A549 treated with dexamethasone at 1 μM for 4 hours (cell line): ENCODE results near the gene PDCD5. TPM values are rescaled to one million over a fixed set of nuclear protein-coding genes. Genes with fewer than 3 reads are reported as not detected.

ENCODE experiments used
- total RNA-seq: library from RNA; stranded (reverse); fragments of 200-300 nt; extraction: Qiagen RNA extraction; gene quantifications from 5 replicates; pipeline ENCODE4 v1.2.3, GENCODE V29; 2022

PDCD5 gene
- total RNA-seq, result 414 to 502 TPM (median 437 TPM) in 5 replicates

DNA sequence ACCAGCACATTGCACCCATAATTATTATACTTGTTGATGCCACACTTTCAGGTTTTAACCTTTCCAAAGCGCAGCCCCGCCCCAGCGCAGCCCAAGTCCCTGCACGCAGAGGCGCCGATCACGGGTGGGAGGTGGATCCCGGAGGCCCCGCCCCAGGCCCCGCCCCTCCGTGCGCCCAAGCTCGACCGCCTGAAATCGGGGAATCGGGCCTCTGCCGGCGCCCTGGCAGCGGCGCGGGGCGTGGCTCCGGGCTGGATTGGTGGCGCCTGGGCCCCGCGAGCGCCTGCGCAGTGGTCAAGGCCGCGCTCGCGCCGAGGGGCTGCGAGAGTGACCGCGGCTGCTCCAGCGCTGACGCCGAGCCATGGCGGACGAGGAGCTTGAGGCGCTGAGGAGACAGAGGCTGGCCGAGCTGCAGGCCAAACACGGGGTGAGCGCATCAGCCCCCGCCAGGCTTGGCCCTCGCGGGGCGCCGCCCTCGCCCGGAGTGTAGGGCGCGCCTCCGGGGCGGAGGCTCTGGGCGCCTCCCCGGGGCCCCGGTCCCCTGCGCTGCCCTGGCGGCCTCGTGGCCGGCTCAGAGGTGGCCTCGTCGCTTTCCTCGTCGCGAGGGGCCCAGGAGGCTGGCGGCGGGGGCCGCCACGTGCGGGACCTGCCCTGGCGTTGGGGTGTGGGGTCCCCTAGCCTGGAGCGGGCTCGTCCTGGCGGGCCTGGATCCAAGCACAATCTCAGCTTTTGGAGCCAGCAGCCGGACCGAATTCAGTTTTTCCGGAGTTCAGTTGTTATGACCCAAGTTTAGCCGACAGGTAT is at the start of gene PDCD5:
Gene PDCD5, plus strand, starts transcription at position 290 of the 804 bp plus-strand sequence. Its CDS starts 72 bp downstream, at position 362.

Other genes starting within 250 kb of the PDCD5 start
- 13.7 to 23.6 TPM (median 19.2 TPM) in 5 replicates for gene ZNF507, start 235.6 kb upstream of the PDCD5 start, total RNA-seq
- gene DPY19L3, start 175.4 kb upstream of the PDCD5 start, total RNA-seq, result 9.2 to 19.6 TPM (median 15.7 TPM) in 5 replicates
- gene ANKRD27, start 94.0 kb downstream of the PDCD5 start, total RNA-seq, result 35.6 to 47.5 TPM (median 42.0 TPM) in 5 replicates
- gene RGS9BP, start 94.7 kb downstream of the PDCD5 start, total RNA-seq, result 0.32 to 0.41 TPM (median 0.35 TPM) in 5 replicates
- 30.2 to 42.6 TPM (median 38.2 TPM) in 5 replicates for gene NUDT19, start 110.6 kb downstream of the PDCD5 start, total RNA-seq
- gene TDRD12, start 138.6 kb downstream of the PDCD5 start, total RNA-seq, result 0.09 to 0.59 TPM (median 0.16 TPM) in 5 replicates